ENCODE measurements around the gene HCN4. TPM values are rescaled to one million over a fixed set of nuclear protein-coding genes. Genes with fewer than 3 reads are reported as not detected.

HCN4 gene
- polyA plus RNA-seq, 1 donor from 2014 or later: 4.0 TPM

GRCh38 chr15:73394782-73395181 lies 26.0 kb upstream of the HCN4 start:
- Histone ChIP-seq H3K9me3 (ENCODE audit: low read length) (no peaks in the 10 kb centered on the region), H3K27me3 (ENCODE audit: insufficient read depth, low read depth, low read length) (no peaks in the 10 kb centered on the region), H3K9me2 (ENCODE audit: insufficient read depth, low read length) (no peaks in the 10 kb centered on the region), H3K4me2 (ENCODE audit: low read length) (no peak overlapping the region), H3K9ac (ENCODE audit: low read length) (no peak overlapping the region), H4K20me1 (ENCODE audit: insufficient read depth) (no peaks in the 10 kb centered on the region), H3K27ac (ENCODE audit: low read length) (no peak overlapping the region), H3K4me3 (ENCODE audit: low read length) (no peak overlapping the region), H3K79me2 (replicated peaks; ENCODE audit: insufficient read depth, low read length) (no peaks in the 10 kb centered on the region), H3K36me3 (ENCODE audit: insufficient read depth, low read length) (no peaks in the 10 kb centered on the region), H3F3A (ENCODE audit: insufficient read depth, low read length, poor library complexity, severe bottlenecking) (no peaks in the 10 kb centered on the region), H2AFZ (ENCODE audit: low read depth, low read length) (no peak overlapping the region)
- TF ChIP-seq TAF1 (IDR thresholded peaks at IDR 0.05; ENCODE audit: low read depth) (no peak), MXI1 (conservative IDR thresholded peaks at IDR 0.05; ENCODE audit: poor library complexity, severe bottlenecking) (no peak), POLR2AphosphoS5 (IDR thresholded peaks at IDR 0.05) (no peak), REST (IDR thresholded peaks at IDR 0.05; ENCODE audit: borderline replicate concordance) (no peak), EP300 (conservative IDR thresholded peaks at IDR 0.05; ENCODE audit: poor library complexity, severe bottlenecking) (no peak), SMC3 (conservative IDR thresholded peaks at IDR 0.05; ENCODE audit: poor library complexity) (no peak), CTCF (IDR thresholded peaks at IDR 0.05; ENCODE audit: poor library complexity, severe bottlenecking) (no peak), RAD21 (conservative IDR thresholded peaks at IDR 0.05) (no peak), EZH2 (IDR thresholded peaks at IDR 0.05; ENCODE audit: borderline replicate concordance, insufficient read depth, low read length, poor library complexity, severe bottlenecking) (no peak)

- H4K20me1 ChIP-seq (ENCODE audit: insufficient read depth): no peaks in the 10 kb centered on the region
- H3K9me3 ChIP-seq (ENCODE audit: low read length): no peaks in the 10 kb centered on the region
Measured at GRCh38 chr15:73393336-73393735, 24.6 kb upstream of the HCN4 start.

More at GRCh38 chr15:73393336-73393735, 24.6 kb upstream of the HCN4 start:
- no peaks in the 10 kb centered on the region for H3F3A ChIP-seq (ENCODE audit: insufficient read depth, low read length, poor library complexity, severe bottlenecking)
- no peak overlapping the region for H3K4me2 ChIP-seq (ENCODE audit: low read length)
- TF ChIP-seq SMC3 (conservative IDR thresholded peaks at IDR 0.05; ENCODE audit: poor library complexity) (no peak), CTCF (IDR thresholded peaks at IDR 0.05; ENCODE audit: poor library complexity, severe bottlenecking) (no peak), MXI1 (conservative IDR thresholded peaks at IDR 0.05; ENCODE audit: poor library complexity, severe bottlenecking) (no peak), TAF1 (IDR thresholded peaks at IDR 0.05; ENCODE audit: low read depth) (no peak), POLR2AphosphoS5 (IDR thresholded peaks at IDR 0.05) (no peak), EP300 (conservative IDR thresholded peaks at IDR 0.05; ENCODE audit: poor library complexity, severe bottlenecking) (no peak), EZH2 (IDR thresholded peaks at IDR 0.05; ENCODE audit: borderline replicate concordance, insufficient read depth, low read length, poor library complexity, severe bottlenecking) (no peak), REST (IDR thresholded peaks at IDR 0.05; ENCODE audit: borderline replicate concordance) (no peak), RAD21 (conservative IDR thresholded peaks at IDR 0.05) (no peak)
- H2AFZ ChIP-seq (ENCODE audit: low read depth, low read length): no peak overlapping the region
- no peaks in the 10 kb centered on the region for H3K36me3 ChIP-seq (ENCODE audit: insufficient read depth, low read length)
- no peak overlapping the region for H3K4me3 ChIP-seq (ENCODE audit: low read length)
- no peaks in the 10 kb centered on the region for H3K9me2 ChIP-seq (ENCODE audit: insufficient read depth, low read length)
- H3K27me3 ChIP-seq (ENCODE audit: insufficient read depth, low read depth, low read length): no peaks in the 10 kb centered on the region
- no peak overlapping the region for H3K27ac ChIP-seq (ENCODE audit: low read length)
- H3K79me2 ChIP-seq (replicated peaks; ENCODE audit: insufficient read depth, low read length): no peaks in the 10 kb centered on the region
- H3K9ac ChIP-seq (ENCODE audit: low read length): no peak overlapping the region

Data from neural cell (in vitro differentiated cells).